ENCODE results near the gene ZXDC.

Gene ZXDC, protein sequence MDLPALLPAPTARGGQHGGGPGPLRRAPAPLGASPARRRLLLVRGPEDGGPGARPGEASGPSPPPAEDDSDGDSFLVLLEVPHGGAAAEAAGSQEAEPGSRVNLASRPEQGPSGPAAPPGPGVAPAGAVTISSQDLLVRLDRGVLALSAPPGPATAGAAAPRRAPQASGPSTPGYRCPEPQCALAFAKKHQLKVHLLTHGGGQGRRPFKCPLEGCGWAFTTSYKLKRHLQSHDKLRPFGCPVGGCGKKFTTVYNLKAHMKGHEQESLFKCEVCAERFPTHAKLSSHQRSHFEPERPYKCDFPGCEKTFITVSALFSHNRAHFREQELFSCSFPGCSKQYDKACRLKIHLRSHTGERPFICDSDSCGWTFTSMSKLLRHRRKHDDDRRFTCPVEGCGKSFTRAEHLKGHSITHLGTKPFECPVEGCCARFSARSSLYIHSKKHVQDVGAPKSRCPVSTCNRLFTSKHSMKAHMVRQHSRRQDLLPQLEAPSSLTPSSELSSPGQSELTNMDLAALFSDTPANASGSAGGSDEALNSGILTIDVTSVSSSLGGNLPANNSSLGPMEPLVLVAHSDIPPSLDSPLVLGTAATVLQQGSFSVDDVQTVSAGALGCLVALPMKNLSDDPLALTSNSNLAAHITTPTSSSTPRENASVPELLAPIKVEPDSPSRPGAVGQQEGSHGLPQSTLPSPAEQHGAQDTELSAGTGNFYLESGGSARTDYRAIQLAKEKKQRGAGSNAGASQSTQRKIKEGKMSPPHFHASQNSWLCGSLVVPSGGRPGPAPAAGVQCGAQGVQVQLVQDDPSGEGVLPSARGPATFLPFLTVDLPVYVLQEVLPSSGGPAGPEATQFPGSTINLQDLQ

DNA sequence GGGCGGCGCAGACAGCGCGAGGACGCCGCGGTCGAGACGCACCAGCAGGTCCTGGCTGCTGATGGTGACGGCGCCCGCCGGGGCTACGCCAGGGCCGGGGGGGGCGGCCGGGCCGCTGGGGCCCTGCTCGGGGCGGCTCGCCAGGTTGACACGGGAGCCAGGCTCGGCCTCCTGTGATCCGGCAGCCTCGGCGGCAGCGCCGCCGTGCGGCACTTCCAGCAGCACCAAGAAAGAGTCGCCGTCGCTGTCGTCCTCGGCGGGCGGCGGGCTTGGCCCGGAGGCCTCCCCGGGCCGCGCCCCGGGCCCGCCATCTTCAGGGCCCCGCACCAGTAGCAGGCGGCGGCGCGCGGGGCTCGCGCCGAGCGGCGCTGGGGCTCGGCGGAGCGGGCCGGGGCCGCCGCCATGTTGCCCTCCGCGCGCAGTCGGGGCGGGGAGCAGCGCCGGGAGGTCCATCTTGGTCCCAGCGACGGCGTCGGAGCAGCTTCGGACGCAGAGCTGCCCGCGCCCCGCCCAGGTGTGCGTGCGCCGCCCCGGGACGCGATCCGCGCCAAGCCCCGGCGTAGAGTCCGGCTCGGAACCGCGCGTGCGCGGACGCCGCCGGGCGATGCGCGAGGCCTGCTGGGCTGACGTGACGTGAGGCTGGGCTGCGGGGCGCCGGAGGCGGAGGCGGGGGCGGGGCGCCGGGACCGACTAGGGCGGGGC lies at the start of gene ZXDC:
ZXDC (minus strand) TSS at position 479 of the 702 bp plus-strand sequence; CDS start at position 453, 26 bp downstream.
- DNase-seq: peak; percentile 82

DNA sequence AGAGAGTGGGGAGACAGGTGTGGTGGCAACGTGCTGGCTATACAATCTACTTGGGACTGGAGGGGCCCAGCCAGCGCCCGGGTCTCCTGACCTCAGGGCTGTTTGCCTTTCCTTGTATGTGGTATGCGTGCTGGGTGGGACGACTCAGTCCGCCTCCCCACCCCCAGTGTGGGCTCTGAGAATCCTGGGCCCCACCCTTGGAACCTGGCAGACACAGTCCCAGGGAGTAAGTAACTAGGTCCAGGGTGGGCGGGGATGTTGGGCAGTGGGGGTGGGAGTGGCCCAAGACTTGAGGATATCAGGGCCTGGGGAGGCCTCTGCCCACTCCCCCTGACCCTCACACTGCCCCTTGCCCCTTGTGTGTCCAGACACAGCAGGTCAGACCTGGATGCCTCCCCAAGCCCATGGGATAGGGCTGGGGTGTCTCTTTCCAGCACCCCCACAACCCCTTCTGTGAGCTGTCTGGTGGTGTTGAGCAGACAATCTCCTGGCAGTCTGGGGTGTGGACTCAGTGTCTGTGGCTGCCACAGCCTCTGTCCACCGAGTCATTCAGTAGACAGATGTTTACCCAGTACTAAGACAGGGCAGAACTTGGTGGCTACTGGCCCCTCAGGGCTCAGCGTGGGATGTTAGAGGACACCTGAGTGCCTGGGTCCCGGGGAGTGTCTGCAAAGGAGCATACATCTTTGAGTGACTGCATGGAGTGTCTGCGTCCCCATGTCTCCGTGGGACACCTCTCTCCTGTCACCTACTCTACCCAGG lies 49.6 kb upstream of the ZXDC start:
- DNase-seq: no peak

DNA sequence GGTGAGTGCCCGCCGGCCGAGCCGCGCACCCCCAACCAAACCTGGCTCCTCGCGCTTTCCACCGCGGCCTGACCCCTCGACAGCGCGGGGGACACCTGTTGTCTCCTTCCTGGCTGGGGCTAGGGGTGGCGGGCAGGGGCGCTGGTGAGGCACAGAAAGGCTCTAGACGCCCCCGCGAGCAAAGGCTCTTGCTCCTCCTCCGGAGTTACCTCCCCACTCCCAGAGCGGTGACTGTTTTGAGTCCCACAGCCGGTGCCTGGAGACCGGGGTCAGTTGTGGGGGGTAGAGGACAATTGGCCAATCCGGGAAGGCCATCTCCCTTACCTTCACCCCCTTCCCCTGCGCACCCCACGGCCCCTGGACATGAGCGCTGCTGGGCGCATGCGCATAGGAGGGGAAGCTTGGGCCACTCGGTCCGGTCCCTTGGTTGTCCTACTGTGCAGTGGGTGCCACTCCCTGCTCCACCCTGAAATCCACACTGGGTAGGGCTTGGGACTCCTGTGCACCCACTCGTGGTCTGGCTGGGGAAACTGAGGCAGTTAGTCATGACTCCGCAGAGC lies 48.8 kb upstream of the ZXDC start:
- DNase-seq: no peak

DNA sequence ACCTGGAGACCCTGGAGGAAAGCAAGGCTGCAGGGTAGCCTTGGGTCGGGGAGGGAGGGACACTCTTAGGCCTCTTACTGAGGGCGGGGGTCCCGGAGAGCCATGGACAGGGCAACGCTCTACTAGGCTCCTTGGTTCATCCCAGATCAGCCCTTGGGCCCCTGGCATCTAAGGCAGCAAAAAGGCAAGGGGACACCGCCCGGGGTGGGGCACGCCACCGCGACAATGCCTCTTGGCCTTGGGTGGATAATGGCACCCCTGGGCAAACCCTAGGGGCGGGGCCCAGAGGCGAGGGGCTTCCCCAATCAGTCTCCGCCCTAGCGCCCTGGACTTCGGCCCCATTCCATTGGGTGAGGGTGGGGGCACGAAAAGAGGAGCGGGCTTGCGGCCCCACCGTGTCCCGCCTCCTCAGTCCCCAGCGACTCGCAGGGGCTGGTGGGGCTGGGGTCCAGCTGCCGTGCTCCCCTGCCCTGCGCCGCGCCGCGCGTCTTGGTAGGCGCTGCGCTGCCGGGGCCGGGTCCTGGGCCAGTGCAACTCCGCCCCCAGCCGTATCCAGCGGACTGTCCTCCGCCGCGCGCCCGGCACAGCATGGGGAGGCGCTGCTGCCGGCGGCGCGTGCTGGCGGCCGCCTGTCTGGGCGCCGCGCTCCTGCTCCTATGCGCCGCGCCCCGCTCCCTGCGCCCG lies 48.2 kb upstream of the ZXDC start, which contains the start of gene CHST13:
CHST13 (plus strand) TSS at position 411 of the 684 bp plus-strand sequence; CDS start at position 589, 178 bp downstream.
- DNase-seq: no peak

DNA sequence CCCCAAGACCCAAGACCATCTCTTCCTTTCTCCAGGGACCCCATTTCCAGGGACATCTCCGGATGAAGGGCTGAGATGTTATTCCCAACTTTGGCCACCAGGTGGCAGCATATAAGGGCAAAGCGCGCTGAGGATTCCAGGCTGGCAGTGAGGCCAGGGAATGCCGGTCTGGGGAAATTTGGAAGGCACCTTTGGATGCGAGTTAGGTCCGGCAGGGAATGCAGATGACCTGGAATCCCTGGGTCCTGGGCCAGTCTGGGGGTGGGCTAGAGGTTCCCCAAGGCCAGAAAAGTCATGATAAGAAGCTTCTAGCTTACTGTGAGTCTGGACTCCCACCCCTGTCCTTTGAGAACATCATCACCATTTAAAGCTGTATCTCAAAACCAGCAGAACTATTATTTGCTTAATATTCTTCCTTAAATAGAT lies 46.7 kb upstream of the ZXDC start:
- DNase-seq: peak; percentile 28

DNA sequence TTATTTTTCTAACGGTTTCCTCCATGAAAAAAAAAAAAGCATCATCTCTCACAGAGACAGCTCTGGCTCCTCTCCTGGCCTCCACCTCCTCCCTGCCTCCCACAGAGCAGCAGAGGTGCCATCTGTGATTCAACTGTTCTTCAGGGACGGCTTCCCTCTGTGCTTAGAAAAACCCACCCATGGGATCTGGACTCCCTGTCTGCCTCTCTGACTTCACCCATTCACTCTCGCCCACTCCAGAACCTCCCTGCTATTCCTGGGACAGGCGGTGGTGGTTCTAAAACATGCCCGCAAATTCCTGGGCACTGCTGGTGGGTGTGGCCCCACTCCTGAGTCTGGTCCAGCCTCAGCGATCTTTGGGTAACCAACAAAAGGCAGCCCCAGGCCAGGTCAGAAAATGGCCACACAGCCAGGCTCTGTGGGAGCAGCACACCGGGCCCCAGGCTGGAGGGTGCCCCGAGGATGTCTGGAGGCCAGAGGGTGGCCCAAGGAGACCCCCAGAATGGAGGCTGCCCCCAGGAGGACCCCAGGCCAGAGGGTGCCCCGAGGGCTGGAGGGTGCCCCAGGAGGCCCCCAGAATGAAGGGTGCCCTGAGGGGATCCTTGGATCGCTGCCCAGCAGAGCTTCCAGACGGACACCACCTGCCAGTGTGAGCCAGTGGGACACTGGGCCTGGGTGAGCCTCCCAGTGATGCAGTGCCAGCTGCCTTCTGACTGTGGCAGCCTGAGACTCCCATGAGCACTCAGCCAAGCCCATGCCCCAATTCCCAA lies 45.6 kb upstream of the ZXDC start:
- no peak for DNase-seq

DNA sequence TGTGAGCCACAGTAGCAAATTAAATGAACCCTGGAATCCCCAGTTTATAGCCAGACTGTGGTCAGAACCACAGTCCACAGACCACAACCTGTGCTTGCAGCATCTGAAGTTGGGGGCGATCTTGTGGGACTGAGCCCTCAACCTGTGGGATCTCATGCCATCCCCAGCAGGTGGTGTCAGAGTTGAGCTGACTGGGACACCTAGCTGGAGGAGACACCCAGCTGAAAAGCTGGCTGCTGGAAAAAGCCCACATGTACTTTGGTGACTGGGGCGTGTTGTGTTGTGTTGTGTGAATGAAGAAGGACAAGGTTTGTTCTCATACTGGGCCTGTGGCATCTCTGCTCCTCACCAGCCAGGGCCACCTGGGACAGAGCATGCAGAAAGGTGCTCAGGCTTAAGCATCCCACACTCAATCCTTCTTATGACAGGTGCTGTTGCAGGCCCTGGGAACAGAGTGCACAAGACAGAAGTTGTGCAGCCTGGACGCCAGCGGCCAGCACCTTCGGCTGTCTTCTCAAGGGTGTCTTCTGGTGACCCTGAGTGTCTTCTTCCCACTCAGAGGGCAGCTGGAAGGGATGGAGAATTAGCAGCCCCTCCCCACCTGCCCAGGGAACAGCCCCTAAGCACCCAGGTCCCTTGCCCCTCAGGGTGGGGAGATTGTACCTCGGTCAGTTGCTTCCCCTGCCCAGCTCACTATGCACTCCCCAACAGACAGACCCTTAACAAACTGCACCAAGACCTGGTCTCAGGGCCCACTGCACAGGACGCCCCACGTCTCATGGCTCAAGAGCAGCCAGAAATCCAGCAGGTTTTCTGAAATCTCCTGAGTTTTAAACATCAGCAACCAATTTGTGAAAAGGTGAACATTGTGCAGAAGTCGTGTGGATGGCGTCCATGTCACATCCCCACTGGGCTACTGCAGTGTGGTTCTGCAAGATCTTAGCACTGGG lies 44.1 kb upstream of the ZXDC start:
- DNase-seq: no peak

DNA sequence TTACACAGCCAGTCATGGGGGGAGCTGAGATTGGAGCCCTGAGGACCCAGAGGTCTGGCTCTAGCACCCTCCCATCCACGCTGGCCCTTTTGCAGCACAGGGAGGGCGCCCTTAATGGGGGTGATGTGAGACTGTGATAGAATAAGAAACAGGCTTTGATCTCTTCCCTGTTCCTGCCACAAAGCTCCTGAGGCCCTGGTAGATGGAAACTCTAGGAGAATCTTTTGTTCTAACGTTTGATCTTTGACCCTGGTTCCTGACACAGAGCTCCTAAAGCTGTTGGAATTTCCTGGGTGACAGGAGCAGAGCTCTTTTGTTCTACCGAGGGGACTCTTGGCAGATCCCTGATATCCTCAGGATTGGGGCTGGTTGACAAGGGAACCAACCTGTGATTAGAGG lies 43.1 kb upstream of the ZXDC start:
- no peak for DNase-seq

DNA sequence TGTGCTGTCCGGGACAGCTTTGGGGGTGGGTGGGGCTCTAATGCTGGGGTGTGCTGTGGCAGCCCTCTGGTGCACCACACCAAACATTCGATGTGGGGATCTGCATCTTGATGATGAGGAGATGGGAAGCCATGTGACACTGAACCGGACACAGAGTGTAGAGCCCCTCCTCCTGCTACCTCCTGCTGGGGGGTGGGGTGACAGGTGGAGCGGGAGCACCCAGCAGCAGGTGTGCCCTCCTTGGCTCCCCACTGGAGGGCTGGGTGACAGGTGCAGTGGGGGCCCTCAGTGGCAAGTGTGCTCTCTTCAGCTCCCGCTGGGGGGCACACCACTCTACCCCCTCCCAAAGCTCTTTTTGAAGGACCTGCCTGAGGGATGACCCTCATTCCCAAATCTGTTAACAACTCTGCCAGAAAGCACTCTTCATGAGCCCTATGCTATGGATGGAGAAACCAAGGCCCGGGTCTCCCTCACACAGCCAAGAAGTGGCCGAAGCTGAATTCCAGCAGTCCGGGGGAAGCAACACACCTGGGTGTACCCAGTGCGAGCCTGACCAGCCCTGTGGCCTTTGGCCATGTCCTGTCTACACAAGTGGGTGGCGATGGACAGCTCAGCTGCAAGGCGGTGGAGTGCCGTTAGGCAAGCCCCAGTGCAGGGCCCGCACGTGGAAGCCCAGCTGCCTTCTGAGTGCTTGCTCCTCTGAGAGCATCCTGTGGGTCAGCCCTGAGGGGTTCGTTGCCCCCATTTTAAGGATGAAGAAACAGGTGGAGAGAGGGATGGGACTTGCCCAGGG lies 42.5 kb upstream of the ZXDC start:
- DNase-seq: no peak

DNA sequence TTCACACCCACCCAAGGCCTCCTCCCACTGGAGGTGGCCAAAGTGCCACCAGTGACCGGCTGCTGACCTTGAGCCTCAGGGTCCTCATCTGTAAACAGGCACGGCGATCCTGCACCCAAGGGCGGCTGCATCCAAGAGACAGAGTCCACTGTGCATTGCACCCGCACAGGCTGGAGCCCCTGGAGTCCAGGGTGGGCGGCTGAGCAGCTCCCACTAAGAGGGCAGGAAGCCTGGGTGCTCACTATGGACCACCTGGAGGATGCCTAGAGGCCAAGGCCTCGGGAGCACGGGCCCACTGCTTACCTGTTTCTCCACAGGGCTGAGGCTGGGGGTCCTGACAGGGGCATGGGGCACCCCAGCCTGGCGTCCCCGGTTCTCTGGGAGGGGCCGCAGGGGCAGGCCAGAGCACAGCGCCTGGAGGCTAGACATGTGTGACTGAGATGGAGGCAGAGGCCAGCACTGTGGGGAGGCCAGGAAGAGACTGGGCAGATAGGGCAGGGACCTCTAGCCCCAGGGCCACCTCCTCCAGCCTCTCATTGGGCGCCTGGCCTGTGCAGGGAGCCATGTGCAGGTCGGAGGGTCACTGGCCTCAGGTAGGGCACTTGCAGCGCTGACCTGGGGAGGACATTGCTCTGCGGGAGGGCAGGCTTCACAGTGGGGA lies 41.7 kb upstream of the ZXDC start, which contains the start of gene UROC1:
UROC1 (minus strand) TSS at position 483 of the 661 bp plus-strand sequence; CDS start at position 429, 54 bp downstream.
- DNase-seq: no peak

DNA sequence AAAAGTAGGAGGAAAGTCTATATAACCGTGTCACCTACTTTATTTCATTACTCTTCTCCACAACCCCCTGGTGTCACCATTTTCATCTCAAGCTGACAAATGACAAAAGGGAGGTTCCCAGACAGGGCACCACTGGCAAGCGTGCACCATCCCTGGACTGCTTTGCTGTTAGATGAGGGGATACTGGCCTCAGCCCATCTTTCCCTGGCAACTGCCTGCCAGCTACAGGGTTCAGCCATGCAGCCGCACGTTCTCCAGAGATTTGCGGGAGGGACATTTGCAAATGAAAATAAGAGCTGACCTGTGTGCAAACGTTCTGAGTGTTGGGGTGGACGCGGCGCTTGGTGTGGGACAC lies 41.2 kb upstream of the ZXDC start:
- no peak for DNase-seq

DNA sequence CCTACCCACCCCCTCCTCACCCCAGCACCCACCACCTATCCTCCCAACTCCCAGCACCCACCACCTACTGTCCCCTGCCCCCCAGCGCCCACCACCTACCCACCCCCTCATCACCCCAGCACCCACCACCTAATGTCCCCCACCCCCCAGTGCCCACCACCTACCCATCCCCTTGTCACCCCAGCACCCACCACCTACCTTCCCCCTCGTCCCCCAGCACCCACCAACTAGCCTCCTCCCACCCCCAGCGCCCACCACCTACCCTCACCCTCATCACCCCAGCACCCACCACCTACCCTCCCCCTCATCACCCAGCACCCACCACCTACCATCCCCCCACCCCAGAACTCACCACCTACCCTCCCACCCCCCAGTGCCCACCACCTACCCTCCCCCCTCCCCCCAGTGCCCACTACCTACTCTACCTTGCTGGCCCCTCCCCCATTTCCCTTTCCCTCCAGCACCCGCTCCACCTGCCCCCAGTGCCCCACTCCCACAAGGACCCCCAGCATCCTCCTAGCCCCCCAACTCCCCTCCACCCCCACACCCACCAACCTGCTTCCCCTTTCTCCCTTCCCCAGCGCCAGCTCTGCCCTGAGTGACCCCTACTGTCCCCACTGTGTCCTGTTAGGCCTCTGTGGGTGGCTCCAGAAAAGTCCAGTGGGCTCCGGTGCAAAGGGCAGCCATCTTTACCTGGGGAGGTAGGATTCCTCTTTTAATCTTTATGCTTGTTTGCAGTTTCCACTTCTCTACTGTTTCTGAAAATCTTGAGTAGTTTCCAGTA lies 40.7 kb upstream of the ZXDC start:
- no peak for DNase-seq

DNA sequence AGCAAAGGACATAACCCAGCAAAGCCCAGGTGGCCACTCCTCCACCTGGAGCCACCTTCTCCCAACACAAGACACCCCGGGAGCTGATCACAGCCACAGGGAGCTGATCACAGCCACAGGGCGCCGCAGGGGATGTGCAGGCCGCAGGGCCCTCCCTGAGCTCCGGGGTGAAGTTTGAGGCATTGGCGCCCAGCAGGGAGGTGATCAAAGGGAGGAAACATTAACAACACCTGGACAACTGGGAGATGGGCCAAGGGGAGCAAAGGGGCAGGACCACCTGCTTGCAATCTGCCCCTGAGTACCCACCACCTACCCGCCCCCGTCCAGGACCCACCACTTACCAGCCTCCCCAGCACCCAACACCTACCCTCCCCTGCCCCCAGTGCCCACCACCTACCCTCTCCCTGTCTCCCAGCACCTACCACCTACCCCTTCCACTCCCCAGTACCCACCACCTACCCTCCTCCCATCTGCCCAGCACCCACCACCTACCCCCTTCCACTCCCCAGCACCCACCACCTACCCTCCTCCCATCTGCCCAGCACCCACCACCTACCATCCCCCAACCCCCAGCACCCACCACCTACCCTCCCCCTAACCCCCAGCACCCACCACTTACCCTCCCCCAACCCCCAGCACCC lies 39.5 kb upstream of the ZXDC start:
- no peak for DNase-seq

DNA sequence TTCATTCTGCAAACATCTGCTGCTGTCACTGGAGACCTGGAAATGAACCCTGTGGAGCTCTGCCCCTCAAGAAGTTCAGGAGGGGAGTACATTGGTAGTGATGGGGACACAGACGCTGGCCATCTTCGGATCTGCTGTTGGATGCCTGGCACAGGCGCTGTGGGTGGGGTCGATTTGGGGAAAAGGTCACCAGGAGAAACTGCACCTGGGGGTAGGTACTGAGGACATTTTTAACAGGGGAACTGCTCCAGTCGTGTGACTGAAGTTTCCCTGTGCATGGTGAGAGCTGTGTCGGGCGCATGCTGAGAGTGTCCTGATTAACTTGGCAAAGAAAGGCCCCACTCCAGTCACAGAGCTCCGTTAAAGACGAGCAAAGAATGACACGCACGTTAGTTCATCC lies 38.5 kb upstream of the ZXDC start:
- DNase-seq: no peak

DNA sequence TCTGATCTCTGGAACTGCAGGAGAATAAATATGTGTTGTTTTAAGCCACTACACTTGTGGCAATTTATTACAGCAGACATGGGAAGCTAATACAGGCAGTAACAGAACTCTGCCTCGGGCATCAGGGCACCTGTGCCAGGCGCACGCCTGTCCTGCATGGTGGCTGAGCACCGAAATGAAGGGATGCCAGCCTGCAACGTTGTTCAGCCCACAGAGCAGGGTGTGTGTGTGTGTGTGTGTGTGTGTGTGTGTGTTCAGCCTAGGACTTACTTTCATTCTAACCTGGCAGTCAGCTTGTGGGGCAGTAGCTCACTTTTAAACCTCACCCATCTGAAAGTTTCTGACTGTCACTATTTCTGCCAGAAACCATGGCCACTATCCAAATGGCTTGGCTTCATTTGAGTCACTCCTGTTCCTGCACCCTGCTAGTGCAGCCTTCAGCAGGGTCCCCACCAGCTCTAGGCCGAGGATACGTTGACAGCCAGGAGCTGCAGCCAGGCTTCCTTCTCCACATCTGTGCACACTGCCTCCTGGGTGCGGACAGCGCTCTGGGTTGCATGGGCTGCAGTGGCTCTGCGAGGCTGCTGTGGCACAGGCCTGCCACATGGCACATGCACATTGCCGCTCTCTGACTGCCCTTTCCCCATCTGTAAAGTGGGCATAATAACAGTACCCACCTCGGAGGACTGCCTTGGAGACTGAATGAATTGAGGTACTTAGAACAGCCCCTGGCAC lies 37.4 kb upstream of the ZXDC start:
- no peak for DNase-seq

DNA sequence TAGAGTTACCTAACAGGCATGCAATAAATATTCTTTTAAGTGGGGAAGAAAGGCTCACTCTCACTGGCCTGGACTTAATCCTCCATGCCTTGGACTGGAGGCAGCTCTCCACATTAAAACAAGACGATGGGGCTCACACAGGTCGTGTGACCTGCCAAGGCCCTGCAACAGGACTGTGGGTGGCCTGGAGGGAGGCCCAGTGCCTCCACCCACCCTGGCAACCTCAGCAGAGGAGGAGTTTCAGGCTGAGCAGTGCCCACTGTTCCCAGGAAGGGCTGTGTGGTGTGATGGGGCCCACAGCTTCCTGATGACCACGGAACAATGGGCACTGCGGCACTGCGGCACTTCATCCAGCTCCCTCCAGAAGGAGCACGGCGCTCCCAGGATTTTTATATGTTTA lies 36.3 kb upstream of the ZXDC start:
- no peak for DNase-seq

Data from activated T-cell treated with anti-CD3 and anti-CD28 coated beads for 4 hours (primary cell).